ENCODE measurements around the gene MCTP1.

GRCh38 chr5:95020345-95020744 is 264.5 kb downstream of the MCTP1 start:
- TF ChIP-seq, protein P1, sequence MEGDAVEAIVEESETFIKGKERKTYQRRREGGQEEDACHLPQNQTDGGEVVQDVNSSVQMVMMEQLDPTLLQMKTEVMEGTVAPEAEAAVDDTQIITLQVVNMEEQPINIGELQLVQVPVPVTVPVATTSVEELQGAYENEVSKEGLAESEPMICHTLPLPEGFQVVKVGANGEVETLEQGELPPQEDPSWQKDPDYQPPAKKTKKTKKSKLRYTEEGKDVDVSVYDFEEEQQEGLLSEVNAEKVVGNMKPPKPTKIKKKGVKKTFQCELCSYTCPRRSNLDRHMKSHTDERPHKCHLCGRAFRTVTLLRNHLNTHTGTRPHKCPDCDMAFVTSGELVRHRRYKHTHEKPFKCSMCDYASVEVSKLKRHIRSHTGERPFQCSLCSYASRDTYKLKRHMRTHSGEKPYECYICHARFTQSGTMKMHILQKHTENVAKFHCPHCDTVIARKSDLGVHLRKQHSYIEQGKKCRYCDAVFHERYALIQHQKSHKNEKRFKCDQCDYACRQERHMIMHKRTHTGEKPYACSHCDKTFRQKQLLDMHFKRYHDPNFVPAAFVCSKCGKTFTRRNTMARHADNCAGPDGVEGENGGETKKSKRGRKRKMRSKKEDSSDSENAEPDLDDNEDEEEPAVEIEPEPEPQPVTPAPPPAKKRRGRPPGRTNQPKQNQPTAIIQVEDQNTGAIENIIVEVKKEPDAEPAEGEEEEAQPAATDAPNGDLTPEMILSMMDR (conservative IDR thresholded peaks at IDR 0.05; ENCODE audit: low read depth, low read length), result no peak
- no peak for TF ChIP-seq EZH2 (IDR thresholded peaks at IDR 0.05; ENCODE audit: low read length, unreplicated experiment)
- TF ChIP-seq EZH2phosphoT487 (IDR thresholded peaks at IDR 0.05; ENCODE audit: borderline replicate concordance, low read length), result no peak
